ENCODE results near the gene FBXW7.
A peak's percentile ranks its signal among the peaks of the same experiment; 100 is the strongest.

The FBXW7 gene

DNA sequence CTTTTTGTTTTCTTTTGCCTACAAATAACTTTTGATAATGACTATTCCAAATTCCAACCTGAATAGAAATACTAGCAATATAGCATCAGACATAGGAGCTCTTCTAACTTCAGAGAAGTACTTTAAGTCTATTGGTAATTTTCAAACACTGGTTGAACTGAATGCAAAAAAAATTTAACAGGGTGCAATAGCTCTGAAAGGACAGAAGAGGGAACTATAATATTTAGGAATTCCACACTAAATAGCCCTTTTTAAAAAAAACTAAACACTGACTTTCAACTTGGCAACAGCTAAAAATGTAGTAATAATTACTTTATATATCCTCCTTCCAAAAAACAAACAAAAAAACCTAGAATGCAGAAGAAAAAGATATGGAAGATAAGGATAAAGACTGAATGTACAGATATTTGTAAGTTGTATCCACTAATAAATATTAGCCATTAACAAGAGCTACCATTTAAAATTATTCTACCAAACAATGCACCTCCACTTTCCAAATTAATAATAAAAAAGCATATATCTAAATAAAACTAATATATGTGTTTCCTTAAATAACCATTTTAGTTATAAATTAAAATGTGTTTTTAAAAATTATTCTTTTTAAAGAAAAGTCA, 81.4 kb downstream of the FBXW7 start:
- no peaks in the 10 kb centered on the region; the same call in 1 of the 2 replicates for H3K36me3 ChIP-seq (ENCODE audit: control insufficient read depth, insufficient read depth, low read length)
- no peak overlapping the region for H3K4me3 ChIP-seq (replicated peaks; ENCODE audit: low read depth, low read length)
- TF ChIP-seq, protein P1, sequence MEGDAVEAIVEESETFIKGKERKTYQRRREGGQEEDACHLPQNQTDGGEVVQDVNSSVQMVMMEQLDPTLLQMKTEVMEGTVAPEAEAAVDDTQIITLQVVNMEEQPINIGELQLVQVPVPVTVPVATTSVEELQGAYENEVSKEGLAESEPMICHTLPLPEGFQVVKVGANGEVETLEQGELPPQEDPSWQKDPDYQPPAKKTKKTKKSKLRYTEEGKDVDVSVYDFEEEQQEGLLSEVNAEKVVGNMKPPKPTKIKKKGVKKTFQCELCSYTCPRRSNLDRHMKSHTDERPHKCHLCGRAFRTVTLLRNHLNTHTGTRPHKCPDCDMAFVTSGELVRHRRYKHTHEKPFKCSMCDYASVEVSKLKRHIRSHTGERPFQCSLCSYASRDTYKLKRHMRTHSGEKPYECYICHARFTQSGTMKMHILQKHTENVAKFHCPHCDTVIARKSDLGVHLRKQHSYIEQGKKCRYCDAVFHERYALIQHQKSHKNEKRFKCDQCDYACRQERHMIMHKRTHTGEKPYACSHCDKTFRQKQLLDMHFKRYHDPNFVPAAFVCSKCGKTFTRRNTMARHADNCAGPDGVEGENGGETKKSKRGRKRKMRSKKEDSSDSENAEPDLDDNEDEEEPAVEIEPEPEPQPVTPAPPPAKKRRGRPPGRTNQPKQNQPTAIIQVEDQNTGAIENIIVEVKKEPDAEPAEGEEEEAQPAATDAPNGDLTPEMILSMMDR (IDR thresholded peaks at IDR 0.05; ENCODE audit: insufficient read depth, low read length, poor library complexity, severe bottlenecking): peak; percentile 38
- DNase-seq (ENCODE audit: extremely low read depth, insufficient read length): no peak
- H3K27me3 ChIP-seq (replicated peaks; ENCODE audit: control insufficient read depth, insufficient read depth, low read length): no peaks in the 10 kb centered on the region

- Histone ChIP-seq H3K4me3 (replicated peaks; ENCODE audit: low read depth, low read length) (no peak overlapping the region), H3K36me3 (ENCODE audit: control insufficient read depth, insufficient read depth, low read length) (peaks cover 1% of the 10 kb centered on the region), H3K27me3 (replicated peaks; ENCODE audit: control insufficient read depth, insufficient read depth, low read length) (no peaks in the 10 kb centered on the region)
- no peak for DNase-seq (ENCODE audit: extremely low read depth, insufficient read length)
- TF ChIP-seq, protein P1 (IDR thresholded peaks at IDR 0.05; ENCODE audit: insufficient read depth, low read length, poor library complexity, severe bottlenecking): no peak
These were observed 84.4 kb downstream of the FBXW7 start for GRCh38 chr4:152451496-152451895.

GRCh38 chr4:152448854-152449253, 87.0 kb downstream of the FBXW7 start:
- no peak overlapping the region for H3K4me3 ChIP-seq (replicated peaks; ENCODE audit: low read depth, low read length)
- no peak for DNase-seq (ENCODE audit: extremely low read depth, insufficient read length)
- TF ChIP-seq, protein P1 (IDR thresholded peaks at IDR 0.05; ENCODE audit: insufficient read depth, low read length, poor library complexity, severe bottlenecking): no peak
- H3K27me3 ChIP-seq (replicated peaks; ENCODE audit: control insufficient read depth, insufficient read depth, low read length): no peaks in the 10 kb centered on the region
- peaks cover 4% of the 10 kb centered on the region for H3K36me3 ChIP-seq (ENCODE audit: control insufficient read depth, insufficient read depth, low read length)

DNA sequence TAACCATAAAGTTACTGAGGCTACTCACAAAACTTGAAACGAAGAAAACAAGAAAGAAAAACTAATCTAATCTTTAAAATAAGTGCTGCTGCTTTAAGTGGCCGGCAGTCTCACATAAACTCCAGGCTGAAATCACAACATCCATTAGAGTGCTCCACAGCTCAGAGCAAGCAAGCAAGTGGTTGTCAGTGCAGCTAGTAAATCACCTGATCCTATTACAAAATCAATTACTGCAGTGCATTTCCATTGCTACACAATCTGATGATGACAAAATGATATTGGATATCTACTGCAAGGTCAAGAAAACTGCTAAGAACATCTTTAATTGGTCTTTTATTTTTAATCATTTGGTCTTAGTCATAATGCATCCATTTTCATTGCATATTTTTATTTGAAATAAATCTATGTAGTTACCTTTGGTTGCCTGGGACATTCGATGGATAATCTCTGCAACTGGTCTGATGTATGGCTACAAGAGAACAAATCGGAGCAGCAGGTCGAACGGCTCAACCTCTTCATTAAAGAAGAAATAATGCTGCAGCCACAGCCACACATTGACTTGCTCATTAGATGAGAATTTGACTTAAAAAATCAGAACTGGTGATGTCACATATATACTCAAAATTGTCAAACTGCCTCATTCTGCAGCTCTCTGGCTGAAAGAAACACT, 87.7 kb downstream of the FBXW7 start:
- DNase-seq (ENCODE audit: extremely low read depth, insufficient read length): no peak
- H3K27me3 ChIP-seq (replicated peaks; ENCODE audit: control insufficient read depth, insufficient read depth, low read length): no peaks in the 10 kb centered on the region
- no peak overlapping the region for H3K4me3 ChIP-seq (replicated peaks; ENCODE audit: low read depth, low read length)
- TF ChIP-seq, protein P1 (IDR thresholded peaks at IDR 0.05; ENCODE audit: insufficient read depth, low read length, poor library complexity, severe bottlenecking): no peak
- H3K36me3 ChIP-seq (ENCODE audit: control insufficient read depth, insufficient read depth, low read length): peaks cover 4% of the 10 kb centered on the region

GRCh38 chr4:152443859-152444258, 92.0 kb downstream of the FBXW7 start:
- no peaks in the 10 kb centered on the region for H3K27me3 ChIP-seq (replicated peaks; ENCODE audit: control insufficient read depth, insufficient read depth, low read length)
- H3K4me3 ChIP-seq (replicated peaks; ENCODE audit: low read depth, low read length): no peak overlapping the region
- H3K36me3 ChIP-seq (ENCODE audit: control insufficient read depth, insufficient read depth, low read length): peaks cover 4% of the 10 kb centered on the region
- DNase-seq (ENCODE audit: extremely low read depth, insufficient read length): no peak
- TF ChIP-seq, protein P1 (IDR thresholded peaks at IDR 0.05; ENCODE audit: insufficient read depth, low read length, poor library complexity, severe bottlenecking): no peak

All from GM06990 (cell line).